Activated B cell treated with CpG ODN at 0.5 μM for 24 hours (primary cell): ENCODE data around the gene ZSWIM6. TPM values are rescaled to one million over a fixed set of nuclear protein-coding genes. Genes with fewer than 3 reads are reported as not detected.

ENCODE experiments used
- ATAC-seq: fragments of 200-7000 bp; cut with Tn5 transposase; one replicate; pipeline ENCODE4 v1.10.0; 2021; ENCODE audit warnings: low read depth, mild to moderate bottlenecking, moderate library complexity
- CTCF ChIA-PET: fragments of 350-600 bp; sonication (Branson Sonifier 250); formaldehyde crosslinking; loops from one replicate; lab custom pipeline; 2021; ENCODE audit warnings: antibody characterized with exemption; lab: Charles Lee
- POLR2A ChIA-PET: fragments of 350-600 bp; sonication (Branson Sonifier 250); formaldehyde crosslinking; loops from one replicate; lab custom pipeline; 2021; ENCODE audit warnings: antibody characterized with exemption; lab: Charles Lee
- DNase-seq: peaks from one replicate; pipeline ENCODE4 v3.0.0; 2022
- H3K27ac Mint-ChIP-seq: one replicate; pipeline ENCODE4 v1.8.0; 2020; ENCODE audit warnings: mixed read lengths
- H3K27me3 Mint-ChIP-seq: one replicate; pipeline ENCODE4 v1.8.0; 2021; ENCODE audit warnings: mixed read lengths
- H3K36me3 Mint-ChIP-seq: one replicate; pipeline ENCODE4 v1.8.0; 2021; ENCODE audit warnings: low read depth, mixed read lengths
- H3K4me1 Mint-ChIP-seq: one replicate; pipeline ENCODE4 v1.8.0; 2021; ENCODE audit warnings: mixed read lengths
- H3K4me3 Mint-ChIP-seq: one replicate; pipeline ENCODE4 v1.8.0; 2020; ENCODE audit warnings: mild to moderate bottlenecking, mixed read lengths
- H3K9me3 Mint-ChIP-seq: one replicate; pipeline ENCODE4 v1.8.0; 2020; ENCODE audit warnings: mixed read lengths
- intact Hi-C: fragments of 100-400 bp; cut with micrococcal nuclease; formaldehyde crosslinking; loops from one replicate; pipeline ENCODE4 v1.15.1; 2024
- total RNA-seq: library from RNA; stranded (reverse); gene quantifications from 2 replicates; pipeline ENCODE4 v1.2.3, GENCODE V29; 2022
- TF ChIP-seq, protein P1 (sequence below): fragments of 200-600 bp; IDR thresholded peaks from one replicate; pipeline ENCODE4 v1.8.0; 2022; ENCODE audit warnings: antibody characterized with exemption, mild to moderate bottlenecking

The ZSWIM6 gene
- total RNA-seq, 1 donor from 2014 or later: 8.5 TPM

DNA sequence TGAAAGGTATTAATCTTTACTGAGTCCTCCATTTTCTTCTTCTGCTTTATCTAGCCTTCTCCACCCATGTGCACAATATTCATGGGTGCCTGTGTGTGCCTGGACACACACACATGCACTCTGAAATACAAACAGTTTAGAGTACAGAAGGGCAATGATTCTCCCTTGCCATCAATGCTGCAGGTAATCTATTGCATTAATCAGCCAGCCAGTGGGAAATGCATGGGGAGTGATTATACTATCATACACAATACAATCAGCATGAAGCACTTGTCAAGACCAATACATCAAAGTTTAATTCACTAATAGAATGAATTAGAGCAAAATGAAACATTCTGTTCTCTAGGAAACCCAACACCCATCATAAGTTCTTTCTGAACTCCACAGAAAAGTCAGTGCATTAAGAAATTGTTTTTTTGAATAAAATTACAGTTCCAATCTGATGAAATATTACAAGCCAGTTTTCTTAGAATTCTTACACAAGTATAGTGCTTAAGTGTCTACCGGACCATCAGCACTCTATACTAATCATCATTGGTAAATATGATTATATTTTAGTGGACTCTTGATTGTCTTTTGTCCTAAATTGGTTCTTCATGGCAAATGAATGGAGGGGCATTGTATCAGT is 172.2 kb downstream of the ZSWIM6 start:
- POLR2A ChIA-PET: no interaction called here

GRCh38 chr5:61505281-61505680 is 173.2 kb downstream of the ZSWIM6 start:
- Mint-ChIP-seq H3K27ac (no peak overlapping the region), H3K9me3 (peaks cover 2% of the 10 kb centered on the region), H3K27me3 (no peaks in the 10 kb centered on the region), H3K4me3 (no peak overlapping the region), H3K4me1 (peaks cover 2% of the 10 kb centered on the region), H3K36me3 (peaks cover 22% of the 10 kb centered on the region)
- DNase-seq: no peak
- ChIA-PET POLR2A (no interaction called here), CTCF (no interaction called here)
- intact Hi-C loops: no loop called here
- TF ChIP-seq, protein P1, sequence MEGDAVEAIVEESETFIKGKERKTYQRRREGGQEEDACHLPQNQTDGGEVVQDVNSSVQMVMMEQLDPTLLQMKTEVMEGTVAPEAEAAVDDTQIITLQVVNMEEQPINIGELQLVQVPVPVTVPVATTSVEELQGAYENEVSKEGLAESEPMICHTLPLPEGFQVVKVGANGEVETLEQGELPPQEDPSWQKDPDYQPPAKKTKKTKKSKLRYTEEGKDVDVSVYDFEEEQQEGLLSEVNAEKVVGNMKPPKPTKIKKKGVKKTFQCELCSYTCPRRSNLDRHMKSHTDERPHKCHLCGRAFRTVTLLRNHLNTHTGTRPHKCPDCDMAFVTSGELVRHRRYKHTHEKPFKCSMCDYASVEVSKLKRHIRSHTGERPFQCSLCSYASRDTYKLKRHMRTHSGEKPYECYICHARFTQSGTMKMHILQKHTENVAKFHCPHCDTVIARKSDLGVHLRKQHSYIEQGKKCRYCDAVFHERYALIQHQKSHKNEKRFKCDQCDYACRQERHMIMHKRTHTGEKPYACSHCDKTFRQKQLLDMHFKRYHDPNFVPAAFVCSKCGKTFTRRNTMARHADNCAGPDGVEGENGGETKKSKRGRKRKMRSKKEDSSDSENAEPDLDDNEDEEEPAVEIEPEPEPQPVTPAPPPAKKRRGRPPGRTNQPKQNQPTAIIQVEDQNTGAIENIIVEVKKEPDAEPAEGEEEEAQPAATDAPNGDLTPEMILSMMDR: no peak
- no peak for ATAC-seq

More for the DNA sequence above, 172.2 kb downstream of the ZSWIM6 start:
- intact Hi-C loops: no loop called here
- H3K36me3 Mint-ChIP-seq: peaks cover 19% of the 10 kb centered on the region
- no peaks in the 10 kb centered on the region for H3K9me3 Mint-ChIP-seq
- CTCF ChIA-PET: no interaction called here
- no peak overlapping the region for H3K4me3 Mint-ChIP-seq
- peaks cover 2% of the 10 kb centered on the region for H3K4me1 Mint-ChIP-seq
- DNase-seq: no peak
- TF ChIP-seq, protein P1: no peak
- H3K27ac Mint-ChIP-seq: no peak overlapping the region
- no peaks in the 10 kb centered on the region for H3K27me3 Mint-ChIP-seq
- no peak for ATAC-seq

DNA sequence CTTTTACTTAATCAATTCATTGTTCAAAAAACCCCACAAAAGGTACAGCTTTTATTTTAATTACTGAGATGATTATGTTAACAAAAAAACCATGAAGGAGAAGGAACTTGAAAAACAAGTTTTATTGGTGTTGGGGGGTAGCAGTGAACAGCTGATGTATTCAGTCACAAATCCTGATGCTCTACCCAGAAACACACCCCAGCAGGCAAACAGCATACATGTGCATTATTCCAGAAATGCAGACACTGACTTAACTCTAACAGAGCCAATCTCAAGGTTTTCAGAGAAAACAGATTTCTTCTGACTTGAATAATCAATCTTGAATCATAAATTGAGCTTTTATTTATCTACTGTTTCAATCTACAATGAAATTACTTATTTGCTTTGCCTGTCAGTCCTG is 175.2 kb downstream of the ZSWIM6 start:
- no peaks in the 10 kb centered on the region for H3K27me3 Mint-ChIP-seq
- peaks cover 30% of the 10 kb centered on the region for H3K36me3 Mint-ChIP-seq
- ATAC-seq: no peak

GRCh38 chr5:61516946-61517345 is 184.9 kb downstream of the ZSWIM6 start:
- no peaks in the 10 kb centered on the region for H3K27me3 Mint-ChIP-seq
- ATAC-seq (no peak), DNase-seq (no peak)
- H3K4me3 Mint-ChIP-seq: no peak overlapping the region
- POLR2A ChIA-PET: no interaction called here
- intact Hi-C loops: no loop called here
- H3K27ac Mint-ChIP-seq: no peak overlapping the region
- CTCF ChIA-PET: no interaction called here
- H3K9me3 Mint-ChIP-seq: peaks cover 16% of the 10 kb centered on the region
- peaks cover 37% of the 10 kb centered on the region for H3K36me3 Mint-ChIP-seq
- H3K4me1 Mint-ChIP-seq: peaks cover 2% of the 10 kb centered on the region
- TF ChIP-seq, protein P1: no peak

More for the DNA sequence above, 175.2 kb downstream of the ZSWIM6 start:
- H3K4me3 Mint-ChIP-seq: no peak overlapping the region
- CTCF ChIA-PET: no interaction called here
- H3K27ac Mint-ChIP-seq: no peak overlapping the region
- no peak for DNase-seq
- TF ChIP-seq, protein P1: no peak
- H3K9me3 Mint-ChIP-seq: peaks cover 8% of the 10 kb centered on the region
- H3K4me1 Mint-ChIP-seq: peaks cover 2% of the 10 kb centered on the region
- intact Hi-C loops: no loop called here
- POLR2A ChIA-PET: no interaction called here

GRCh38 chr5:61519728-61520277 is 187.7 kb downstream of the ZSWIM6 start:
- DNase-seq (no peak), ATAC-seq (no peak)
- Mint-ChIP-seq H3K27me3 (no peaks in the 10 kb centered on the region), H3K36me3 (peaks cover 43% of the 10 kb centered on the region), H3K4me3 (no peak overlapping the region), H3K9me3 (peaks cover 14% of the 10 kb centered on the region), H3K27ac (no peak overlapping the region), H3K4me1 (no peaks in the 10 kb centered on the region)
- ChIA-PET CTCF (no interaction called here), POLR2A (no interaction called here)
- intact Hi-C loops: no loop called here
- TF ChIP-seq, protein P1: no peak
